IPS-18c (cell line): ENCODE measurements around the gene NT5DC1.

Experiments used
- H3K4me3 ChIP-seq: 2 replicates; pipeline ENCODE4 v1.7.0; 2013; ENCODE audit warnings: low read depth, mild to moderate bottlenecking, low read length, moderate library complexity; ENCODE audit not compliant: insufficient read depth
- H3K9me3 ChIP-seq: one replicate; pipeline ENCODE4 v1.6.1; 2013; ENCODE audit warnings: mild to moderate bottlenecking, low read length, moderate library complexity; ENCODE audit not compliant: control insufficient read depth, insufficient read depth

The NT5DC1 gene

DNA sequence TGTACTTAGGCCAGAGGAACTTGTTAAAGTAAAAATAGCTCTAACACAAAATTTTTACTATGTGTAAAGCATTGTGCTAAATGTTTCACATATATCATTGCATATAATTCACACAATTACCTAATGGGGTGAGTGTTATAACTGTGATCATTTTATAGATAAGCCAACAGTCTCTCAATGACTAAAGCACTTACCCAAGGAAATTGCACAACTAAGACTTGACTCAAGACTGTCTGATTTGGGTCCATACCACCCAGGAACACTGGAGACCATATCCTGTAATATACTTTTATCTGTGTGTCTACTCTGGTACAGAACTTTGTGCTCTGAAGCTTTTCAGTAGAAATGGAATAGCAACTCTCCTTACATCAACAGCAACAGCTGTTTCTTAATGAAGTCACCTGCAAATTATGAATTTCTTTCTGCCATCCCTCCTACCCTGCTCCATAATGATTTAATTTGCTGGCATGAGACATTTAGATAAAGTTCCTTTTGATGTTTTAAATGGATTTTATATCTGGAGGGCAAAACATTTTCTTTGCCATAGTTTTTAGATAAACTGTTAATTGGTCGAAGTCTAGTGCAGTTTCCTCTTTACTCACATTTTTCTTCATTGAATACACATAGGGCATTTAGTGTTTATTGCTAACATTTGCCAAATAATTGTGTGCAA lies 105.7 kb downstream of the NT5DC1 start:
- no peak overlapping the region for H3K4me3 ChIP-seq
- no peaks in the 10 kb centered on the region for H3K9me3 ChIP-seq

DNA sequence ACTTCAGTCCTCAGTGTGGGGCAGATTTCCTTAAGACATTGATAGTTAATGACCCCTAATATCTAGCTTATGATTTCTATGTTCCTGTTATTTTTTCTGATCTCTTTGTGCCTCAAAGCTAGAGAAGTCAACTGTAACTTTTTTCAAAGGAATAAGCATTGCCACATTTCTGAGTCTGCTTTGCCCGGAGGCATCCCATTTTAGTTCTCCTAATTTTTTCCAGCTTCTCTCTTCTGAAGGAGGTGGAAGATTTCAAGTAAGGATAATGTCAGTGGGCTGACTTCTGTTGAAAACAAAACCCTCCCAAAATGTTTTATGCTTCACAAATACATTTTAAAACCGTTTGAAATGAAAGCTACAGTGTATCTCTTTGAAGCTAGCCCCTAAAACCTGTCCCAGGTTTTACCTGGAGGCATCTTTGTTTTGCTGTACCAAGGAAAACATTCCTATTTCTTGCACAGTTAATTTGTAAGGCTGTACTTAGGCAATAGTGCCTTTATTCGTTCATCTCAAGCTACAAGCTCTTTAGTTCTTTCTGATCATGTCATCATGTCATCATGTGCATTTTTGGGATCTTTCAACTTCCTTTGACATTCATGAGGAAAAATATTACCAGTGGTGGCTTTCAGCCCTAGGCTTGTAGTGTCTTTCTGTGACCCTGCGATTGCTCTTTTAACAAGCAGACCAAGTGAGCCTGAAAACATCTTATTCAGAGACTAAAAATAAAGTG lies 107.6 kb downstream of the NT5DC1 start:
- Histone ChIP-seq H3K4me3 (no peak overlapping the region), H3K9me3 (no peaks in the 10 kb centered on the region)

DNA sequence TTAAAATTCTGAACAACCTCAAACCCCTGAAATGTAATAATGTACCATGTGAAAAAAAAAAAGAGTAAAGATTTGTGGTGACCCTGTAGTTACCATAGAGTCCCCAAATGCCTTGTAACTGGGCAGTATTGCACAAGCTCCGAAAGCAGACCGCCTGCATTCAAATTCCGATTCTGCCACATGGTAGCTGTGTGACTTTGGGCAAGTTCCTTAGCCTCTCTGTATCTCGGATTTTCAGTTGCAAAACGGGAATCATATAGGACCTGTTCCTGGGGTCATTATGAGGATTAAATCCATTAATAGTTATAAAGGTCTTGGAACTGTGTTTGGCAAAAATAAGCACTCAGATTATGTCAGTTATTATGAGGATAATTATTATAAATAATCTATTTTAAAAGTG lies 109.7 kb downstream of the NT5DC1 start:
- Histone ChIP-seq H3K4me3 (no peak overlapping the region), H3K9me3 (no peaks in the 10 kb centered on the region)

DNA sequence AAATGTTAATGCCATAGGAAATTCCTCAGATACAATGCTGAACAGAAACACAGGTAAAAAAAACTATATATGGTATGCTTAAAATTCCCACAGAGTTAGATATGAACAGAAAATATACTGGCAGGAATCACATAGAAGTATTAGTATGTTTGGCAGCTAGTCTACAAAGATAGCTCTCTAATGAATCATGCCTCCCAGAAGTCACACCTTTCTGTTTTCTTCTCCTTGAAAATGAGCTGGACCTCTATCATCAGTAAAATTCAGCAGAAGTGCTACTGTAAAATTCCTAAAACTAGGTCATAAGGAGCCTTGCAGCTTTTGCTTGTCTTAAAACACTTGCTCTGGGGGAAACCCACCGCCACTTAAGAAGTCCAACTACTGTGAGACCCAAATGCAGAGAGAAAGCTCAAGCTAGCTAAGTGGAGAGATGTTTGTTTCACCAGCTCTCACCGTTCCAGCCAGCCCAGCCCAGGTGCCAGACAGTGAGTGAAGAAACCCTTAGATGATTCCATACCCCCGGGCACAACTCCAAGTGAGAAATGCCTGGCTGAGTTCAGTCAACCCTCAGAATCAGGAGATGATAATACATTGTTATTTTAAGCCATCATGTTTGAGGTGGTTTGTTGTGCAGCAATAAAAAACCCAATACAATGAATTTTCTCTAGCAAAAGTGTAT lies 110.2 kb downstream of the NT5DC1 start:
- Histone ChIP-seq H3K9me3 (no peaks in the 10 kb centered on the region), H3K4me3 (no peak overlapping the region)

DNA sequence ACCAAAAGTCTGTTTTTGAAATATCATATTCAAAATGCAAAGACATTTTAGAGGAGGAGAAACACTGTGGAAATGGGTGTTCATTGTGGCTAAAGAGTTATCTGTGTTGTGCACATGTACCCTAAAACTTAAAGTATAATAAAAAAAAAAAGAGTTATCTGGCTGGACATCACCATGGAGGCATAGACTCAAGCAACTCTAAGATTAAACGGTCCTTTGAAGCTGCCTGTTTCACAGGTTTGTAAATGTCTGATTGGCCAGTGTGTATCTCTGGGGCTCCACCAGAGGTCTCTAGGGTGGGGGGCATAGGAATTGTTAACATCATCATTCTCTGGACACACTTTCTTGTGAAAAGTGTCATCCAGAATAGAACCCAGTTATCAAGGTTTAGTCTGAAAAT lies 114.0 kb downstream of the NT5DC1 start:
- no peak overlapping the region for H3K4me3 ChIP-seq
- no peaks in the 10 kb centered on the region for H3K9me3 ChIP-seq

DNA sequence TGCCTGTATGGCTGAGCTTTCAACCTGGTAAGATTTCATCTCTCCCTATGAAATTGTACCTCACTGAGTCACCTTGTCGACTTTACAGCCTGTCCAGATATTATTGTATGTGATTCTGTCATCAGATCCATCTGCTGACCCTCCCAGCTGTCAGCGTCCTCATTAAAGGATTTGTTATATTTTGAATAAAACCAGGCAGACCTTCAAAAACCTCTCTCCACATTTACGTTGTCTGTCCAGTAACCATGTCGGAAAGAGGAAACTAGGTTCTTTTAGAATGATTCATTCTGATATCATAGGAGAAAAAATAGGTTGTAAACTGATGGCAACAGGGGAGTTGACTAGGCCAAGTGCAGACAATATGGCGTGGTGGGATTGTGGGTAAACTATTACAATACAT lies 114.8 kb downstream of the NT5DC1 start:
- H3K9me3 ChIP-seq = no peaks in the 10 kb centered on the region
- no peak overlapping the region for H3K4me3 ChIP-seq

DNA sequence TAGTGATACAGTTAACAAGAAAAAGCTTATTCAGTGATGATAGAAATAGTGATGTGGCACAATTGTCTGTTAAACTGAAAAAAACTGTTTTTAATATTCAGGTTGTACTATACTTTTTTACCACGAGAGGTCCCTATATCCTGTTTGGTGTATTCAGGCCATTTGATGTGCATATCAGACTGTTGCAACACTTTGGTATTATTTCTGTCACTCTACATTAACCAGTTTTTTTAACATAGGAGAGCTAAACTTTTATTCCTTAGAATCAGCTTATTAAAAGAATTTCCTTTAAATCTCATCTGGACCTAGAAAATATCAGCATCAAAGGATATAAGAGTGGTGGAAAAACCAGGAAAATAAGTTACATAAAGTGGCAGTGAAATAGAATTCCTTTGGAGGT lies 116.4 kb downstream of the NT5DC1 start:
- Histone ChIP-seq H3K9me3 (no peaks in the 10 kb centered on the region), H3K4me3 (no peak overlapping the region)

DNA sequence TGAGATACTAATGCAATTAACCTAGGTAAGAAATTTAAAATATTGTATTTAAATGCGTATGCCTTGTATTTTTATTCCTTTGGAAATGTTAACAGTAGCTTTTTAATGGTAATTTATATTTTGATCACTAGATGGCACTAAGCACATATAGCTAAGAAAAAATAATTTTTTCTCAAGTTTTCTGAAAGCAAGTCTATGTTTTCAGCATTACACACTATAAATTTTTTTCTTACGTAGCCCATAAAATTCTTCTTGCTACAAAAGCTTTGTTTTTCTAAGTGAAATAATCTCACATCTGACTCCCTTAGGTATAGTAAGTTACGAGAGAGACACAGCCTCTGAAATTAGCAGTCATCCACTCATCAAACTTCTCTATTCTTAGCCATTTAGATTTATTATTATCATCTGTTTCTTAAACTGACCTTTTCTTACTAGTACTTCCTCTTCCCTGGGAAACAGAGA lies 117.5 kb downstream of the NT5DC1 start:
- Histone ChIP-seq H3K4me3 (no peak overlapping the region), H3K9me3 (no peaks in the 10 kb centered on the region)

DNA sequence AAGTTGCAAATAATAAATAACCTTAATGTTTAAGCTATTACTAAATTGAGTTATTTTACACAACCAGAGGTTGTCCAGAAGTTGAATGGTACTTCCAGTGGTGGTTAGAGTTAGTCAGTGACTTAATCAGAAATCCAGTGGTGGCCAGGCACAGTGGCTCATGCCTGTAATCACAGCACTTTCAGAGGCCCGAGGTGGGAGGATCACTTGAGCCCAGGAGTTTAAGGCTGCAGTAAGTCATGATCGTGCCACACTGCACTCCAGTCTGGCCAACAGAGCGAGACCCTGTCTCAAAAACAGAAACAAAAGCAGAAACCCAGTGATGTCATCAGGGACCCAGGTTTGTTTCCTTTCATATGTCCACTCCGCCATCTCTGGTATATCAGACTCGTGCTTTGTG lies 118.2 kb downstream of the NT5DC1 start:
- Histone ChIP-seq H3K4me3 (no peak overlapping the region), H3K9me3 (no peaks in the 10 kb centered on the region)

DNA sequence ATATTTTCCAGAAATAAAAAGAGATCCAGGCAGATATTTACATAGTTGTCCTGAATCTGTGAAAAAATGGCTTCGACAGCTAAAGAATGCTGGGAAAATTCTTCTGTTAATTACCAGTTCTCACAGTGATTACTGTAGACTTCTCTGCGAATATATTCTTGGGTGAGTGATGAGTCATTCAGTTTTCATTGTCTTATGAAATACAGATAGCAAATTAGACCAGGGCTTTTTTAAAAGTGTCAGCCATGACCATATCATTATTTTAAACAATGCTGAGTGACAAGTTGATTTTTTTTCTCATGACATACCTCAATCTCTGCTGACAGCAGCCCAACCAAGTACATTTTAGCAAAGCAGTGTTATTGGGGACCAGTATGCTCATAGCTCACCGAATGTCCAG lies 120.4 kb downstream of the NT5DC1 start:
- no peaks in the 10 kb centered on the region for H3K9me3 ChIP-seq
- H3K4me3 ChIP-seq = no peak overlapping the region

DNA sequence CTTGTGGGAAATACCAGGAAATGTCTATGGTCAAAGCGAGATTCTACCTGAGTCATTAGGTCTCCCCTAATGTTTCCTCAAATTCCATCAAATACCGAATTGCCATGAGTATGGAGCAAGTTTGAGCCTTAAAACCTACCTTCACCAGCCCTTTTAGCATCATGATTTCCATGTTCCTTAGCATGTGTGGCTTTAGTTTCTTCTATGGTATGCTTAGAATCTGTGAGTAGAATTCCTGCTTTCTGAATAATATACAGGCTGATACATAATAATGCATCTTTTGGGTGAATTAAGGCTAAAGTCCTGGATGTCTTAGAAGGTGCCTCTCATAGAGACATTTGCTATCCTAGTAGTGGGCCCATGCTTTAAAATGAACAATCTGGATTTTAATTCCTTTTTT lies 121.3 kb downstream of the NT5DC1 start:
- H3K9me3 ChIP-seq = no peaks in the 10 kb centered on the region
- H3K4me3 ChIP-seq = no peak overlapping the region

DNA sequence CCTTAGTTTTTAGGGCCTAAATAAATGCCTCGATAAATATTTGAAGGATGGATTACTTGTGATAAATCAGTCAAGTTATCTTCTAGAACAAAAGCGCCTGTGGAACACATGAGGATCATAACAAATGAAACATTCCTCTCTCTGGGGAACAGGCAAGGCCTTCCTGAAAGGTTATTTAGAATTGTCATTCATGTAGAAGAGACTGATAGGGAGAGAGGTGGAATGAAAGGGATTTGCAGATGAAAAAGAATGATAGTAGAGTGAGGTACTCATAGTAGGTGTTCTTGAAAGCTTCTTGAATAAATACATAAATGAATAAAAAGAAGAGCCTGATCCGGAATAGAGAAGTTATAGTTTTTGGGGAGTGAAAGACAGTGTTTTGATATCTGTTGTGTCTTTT lies 122.7 kb downstream of the NT5DC1 start:
- Histone ChIP-seq H3K4me3 (no peak overlapping the region), H3K9me3 (no peaks in the 10 kb centered on the region)

DNA sequence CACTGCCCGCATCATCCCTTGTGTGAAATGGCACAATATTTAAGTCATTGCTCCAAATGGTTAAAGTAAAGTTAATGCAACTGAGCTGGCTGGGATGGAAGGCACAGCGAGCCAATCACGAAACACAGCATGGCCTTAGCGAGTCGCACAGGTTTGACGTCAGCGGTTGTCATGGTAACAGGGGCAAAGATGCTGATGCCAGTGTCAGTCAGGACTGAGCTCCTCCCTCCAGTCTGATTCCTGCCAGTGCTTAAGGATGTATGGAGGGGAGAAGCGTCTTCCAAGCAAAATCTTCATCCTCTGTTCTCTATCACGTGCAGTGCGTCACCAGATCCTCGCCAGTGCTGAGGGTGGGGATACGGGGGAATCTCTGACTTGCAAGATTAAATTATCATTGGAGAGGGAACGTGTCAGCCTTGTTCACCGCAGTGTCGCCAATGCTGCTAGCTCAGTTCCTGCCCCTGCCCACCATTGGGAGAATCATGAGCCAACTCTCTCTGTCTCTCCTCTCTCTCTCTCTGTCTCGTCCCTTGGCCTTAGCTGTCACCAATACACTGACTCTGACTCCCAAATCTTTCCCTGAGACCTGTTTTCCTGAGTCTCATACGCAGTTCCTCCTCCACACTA lies 128.7 kb downstream of the NT5DC1 start:
- Histone ChIP-seq H3K9me3 (no peaks in the 10 kb centered on the region), H3K4me3 (no peak overlapping the region; the same call in 1 of the 2 replicates)

DNA sequence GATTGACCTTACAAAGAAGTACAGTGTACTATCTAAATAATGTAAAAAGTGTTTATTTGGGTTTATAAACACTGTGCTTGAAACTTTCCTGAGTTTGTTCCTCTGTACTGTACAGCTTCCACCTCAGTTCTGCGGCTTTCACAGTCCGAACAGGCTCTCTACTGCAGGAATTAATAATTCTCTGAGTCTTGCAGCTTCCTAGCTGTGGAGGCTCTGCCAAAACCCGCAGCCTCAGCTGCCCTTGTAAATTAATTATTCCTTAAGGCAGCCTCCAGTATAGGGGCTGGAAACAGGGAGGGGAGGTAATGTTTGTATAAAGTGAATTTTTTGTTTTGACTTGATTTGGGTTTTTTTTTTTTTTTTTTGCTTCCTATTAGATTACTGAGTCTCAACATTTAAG lies 134.0 kb downstream of the NT5DC1 start:
- Histone ChIP-seq H3K4me3 (no peak overlapping the region), H3K9me3 (no peaks in the 10 kb centered on the region)

DNA sequence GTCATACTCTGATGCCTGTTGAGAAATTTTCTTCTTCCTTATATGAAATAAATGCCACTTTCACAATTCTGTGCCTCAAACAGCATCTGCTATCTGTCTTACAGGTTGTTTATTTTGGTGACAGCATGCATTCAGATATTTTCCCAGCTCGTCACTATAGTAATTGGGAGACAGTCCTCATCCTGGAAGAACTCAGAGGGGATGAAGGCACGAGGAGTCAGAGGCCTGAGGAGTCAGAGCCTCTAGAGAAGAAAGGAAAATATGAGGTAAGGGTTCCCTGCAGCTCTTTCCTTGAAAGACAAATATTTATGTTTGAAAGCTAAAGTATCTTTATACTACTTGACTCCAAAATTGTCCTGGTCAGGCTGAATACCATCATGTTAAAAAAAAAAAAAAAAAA lies 137.4 kb downstream of the NT5DC1 start:
- no peaks in the 10 kb centered on the region for H3K9me3 ChIP-seq
- H3K4me3 ChIP-seq = no peak overlapping the region

DNA sequence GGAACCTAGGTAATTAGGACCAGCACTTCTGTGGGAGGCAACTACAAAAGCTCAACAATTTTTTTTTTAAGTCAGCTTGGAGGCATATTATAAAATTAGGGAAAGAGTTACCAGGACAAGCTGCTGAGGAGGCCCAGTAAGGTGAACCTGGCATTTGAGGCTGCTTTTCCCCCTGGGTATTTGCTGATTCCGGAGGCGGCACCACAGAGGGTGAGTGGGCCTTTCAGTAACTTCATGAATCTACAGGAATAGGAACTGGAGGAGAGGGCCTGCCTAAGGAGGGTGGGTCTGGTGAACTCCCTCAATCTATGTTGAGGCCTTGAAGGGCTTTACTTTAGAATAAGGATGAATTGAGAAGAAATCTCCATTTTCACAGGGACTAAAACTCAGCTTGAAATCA lies 138.6 kb downstream of the NT5DC1 start:
- no peak overlapping the region for H3K4me3 ChIP-seq
- no peaks in the 10 kb centered on the region for H3K9me3 ChIP-seq

DNA sequence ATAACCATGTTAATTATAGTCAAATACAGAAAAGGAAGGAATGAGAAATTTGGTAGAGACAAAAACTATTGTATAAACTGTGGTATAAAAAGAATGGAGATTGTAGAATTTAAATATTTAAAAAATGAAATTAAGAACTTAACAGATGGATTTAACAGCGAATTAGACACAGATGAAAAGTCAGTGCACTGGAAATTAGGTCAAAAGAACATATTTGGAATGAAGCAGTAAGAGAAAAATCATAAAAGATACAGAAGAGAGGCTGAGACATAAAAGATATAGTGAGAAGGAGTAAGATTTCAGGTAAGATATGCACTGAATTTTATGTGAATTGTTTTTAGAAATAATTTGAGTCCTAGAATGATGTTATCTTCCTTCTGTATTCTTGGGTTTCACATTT lies 139.2 kb downstream of the NT5DC1 start:
- H3K4me3 ChIP-seq = no peak overlapping the region
- H3K9me3 ChIP-seq = no peaks in the 10 kb centered on the region

DNA sequence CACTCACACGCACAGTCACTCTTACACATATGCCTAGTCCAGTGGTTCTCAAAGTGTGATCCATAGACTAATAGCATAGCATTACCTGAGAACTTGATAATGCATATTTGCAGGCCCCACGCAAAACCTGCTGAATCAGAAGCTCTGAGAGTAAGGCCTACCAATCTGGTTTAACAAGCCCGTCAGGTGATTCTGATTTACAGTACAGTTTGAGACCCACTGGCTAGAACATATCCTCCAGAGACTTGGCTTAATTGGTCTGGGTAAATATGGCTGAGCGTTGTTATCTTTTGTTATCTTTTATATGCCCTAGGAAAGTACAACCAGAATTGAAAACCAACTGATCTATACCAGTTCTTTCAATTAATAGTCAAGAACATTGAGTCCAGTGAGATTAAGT lies 143.6 kb downstream of the NT5DC1 start:
- Histone ChIP-seq H3K4me3 (no peak overlapping the region), H3K9me3 (no peaks in the 10 kb centered on the region)
